D341Med (cell line): ENCODE measurements around the gene PRKAR1B.

ENCODE experiments used
- DNase-seq: peaks from one replicate; pipeline ENCODE4 v3.0.0; 2012; ENCODE audit warnings: low spot score

Gene PRKAR1B

DNA sequence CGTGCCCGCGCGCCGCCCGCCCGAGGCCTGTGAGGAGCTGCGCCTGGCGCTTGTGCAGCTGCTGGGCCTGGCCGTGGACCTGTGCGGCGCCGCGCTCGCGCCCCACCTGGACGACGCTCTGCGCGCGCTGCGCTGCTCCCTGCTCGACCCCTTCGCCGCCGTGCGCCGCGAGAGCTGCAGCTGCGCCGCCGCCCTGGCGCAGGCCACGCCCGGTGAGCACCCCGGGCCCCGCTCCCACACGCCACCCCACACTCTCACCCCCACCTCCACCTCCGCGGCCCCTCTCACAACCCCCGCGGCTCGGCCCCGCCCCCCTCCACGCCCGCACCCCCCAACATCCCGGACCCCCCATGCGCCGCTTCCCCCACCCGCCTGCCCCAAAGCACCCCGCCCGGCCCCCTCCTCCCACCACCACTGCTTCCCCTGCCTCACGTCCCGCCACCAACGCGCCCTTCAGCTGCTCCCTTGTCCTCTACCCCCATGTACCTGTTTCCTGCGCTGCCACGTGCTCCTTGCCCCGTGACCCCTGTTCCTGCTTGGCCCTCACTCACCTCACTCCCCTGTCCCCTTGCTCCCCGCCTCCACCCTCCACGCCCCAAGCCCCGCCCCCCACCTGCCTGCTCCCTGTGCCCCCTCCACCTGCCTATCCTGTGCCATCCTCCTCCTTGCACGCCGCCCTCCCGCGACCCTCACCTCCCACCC lies at the start of gene PRKAR1B:
Gene PRKAR1B, minus strand, starts transcription at position 178 of the 702 bp plus-strand sequence. CDS start 15,776 bp downstream, outside the sequence.
- peak; percentile 85 for DNase-seq

DNA sequence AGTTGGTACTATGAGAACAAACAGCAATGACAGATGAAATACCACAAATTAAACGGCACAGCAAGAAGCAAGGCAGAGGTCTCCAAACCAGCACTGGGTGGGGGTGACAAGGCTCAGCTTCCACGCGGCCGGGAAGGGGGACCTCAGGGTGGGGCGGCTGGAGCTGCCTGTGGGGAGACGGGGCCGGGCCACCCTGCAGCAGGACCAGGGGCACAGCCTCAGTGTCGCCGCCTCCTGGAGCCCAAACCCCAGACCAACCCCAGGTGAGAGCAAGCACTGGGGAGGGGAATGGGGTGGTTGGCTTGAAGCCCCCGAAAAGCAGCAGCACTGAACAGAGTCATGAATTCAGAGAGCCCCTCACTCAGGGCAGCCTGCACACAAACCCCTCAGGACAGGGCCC lies 49.3 kb upstream of the PRKAR1B start:
- peak; percentile 36 for DNase-seq

DNA sequence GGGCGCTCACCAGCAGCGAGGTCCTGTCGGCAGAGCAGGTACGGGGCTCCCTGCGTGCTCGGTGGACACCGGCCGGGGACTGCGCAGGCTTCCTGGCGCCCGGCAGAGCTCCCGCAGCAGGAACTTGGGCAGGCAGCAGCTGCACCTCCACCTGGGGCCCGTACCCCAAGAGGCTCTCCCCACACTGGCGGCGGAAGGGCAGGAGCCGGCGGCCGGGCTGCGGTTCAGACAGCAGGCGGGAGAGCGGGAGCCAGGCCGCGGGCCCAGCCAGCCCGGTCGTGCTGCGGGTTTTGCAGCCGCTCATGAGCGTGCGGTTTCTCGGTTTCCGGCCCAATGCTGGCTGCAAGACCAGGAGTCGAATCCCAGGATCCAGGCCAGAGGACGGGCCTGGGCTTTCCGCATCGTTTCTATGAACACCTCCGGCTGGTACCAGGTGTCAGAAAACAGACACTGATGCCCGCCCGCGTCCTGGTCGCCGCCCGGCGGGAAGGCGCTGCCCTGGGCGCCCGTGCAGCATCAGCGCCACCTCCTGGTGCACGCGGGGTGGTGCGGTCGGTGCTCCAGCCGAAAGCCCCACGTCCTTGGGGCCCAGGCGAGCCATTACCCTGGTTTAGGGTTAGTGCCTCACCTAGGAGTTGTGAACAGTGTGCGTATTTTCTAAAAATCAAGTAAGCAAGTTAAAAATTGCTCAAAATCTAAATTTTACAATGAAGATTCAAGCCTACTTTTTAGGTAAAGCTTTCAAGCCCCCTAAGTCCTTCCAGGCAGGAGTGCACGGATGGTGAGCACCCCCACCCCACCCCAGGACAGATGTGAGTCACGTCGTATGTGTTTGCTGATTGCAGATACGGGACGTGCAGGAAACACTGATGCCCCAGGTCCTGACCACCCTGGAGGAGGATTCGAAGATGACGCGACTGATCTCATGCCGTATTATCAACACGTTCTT lies 47.4 kb upstream of the PRKAR1B start:
- peak; percentile 94 for DNase-seq

GRCh38 chr7:773622-773915 lies 46.5 kb upstream of the PRKAR1B start:
- DNase-seq, result no peak

DNA sequence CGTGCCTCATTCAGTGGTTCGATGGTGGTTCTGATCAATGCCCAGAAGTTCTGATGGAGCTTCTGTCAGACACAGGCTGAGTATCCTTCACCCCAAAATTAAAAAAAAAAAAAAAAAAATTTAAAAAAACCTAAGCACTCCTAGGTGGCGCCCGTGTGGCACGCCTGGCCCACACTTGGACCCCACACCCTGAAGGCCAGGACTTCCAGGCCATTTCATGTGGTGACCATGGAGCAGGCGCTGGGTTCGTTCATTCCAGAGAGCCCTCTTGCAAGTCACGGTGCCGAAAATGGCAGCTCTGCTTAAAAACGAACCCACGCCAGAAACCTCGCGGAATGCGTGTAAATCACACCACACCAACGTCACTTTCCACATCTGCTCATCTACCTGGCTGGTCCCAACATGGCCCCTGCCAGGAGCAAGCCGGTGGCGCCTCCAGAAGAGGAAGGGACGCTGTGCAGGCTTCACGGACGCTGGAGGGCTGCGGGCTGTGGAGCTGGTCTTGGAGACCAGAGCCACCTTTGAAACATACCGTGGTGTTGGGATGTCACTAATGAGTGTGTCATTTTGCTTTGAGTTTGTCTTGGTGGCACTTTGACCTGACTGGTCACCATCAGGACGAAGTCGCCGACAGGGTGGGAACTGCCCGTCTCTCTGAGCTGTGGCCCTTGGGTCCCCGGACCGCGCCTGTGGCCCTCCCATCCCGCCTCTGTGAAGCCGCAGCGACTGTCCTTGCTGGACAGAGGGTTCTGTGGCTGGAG lies 46.0 kb upstream of the PRKAR1B start:
- DNase-seq, result no peak

- DNase-seq, result no peak
These were observed 45.3 kb upstream of the PRKAR1B start for GRCh38 chr7:772392-772791.

DNA sequence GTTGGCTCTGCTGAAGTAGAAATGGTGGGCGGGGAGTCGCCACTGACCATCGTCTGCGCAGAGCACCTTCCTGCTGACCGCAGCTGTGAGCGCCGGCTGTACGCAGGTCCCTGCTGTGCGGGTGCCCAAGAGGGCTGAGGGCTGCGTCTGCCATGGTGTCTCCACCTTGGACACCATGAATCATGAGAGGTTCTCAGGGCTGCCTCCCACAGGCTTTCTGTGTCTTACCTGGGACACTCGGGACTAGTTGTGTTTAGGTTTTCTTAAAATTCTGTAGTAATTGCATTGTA lies 44.9 kb upstream of the PRKAR1B start:
- no peak for DNase-seq

DNA sequence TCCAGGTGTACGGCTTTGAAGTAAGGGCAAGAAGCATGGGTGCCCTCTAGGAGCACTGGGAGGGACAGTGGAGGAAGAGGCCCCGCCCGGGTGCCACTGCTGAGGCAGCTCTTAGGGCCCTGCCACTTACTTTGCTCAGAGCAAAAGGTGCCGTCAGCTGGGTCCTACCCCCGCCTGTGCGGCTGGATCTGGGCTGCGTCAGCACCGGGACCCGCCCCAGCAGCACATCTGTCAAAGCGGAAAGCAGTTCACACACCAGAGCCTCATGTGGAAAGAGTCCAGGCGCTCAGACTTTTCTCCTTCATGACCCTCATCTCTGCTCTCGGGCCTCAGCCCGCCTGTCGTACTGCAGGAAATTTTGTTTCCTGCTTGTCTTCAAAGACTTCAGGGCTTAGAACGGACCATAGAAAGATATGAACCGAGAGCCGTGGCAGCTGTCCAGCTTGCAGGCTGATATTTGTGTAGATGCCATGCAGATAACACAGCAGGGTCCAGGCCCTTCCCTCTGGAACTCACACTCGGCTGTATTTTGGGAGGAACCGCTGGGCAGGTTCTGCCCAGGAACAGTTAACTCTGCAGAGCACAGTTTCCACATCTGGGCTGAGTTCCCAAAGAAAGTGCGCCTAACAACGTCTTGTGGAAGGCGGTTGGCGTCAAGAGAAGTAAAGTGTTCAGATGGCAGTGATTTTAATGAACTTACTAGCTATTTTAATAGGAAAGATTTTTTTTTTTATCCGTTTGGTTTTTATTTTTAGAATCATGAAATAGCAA lies 44.3 kb upstream of the PRKAR1B start:
- no peak for DNase-seq

GRCh38 chr7:770741-771166 lies 43.7 kb upstream of the PRKAR1B start:
- no peak for DNase-seq

DNA sequence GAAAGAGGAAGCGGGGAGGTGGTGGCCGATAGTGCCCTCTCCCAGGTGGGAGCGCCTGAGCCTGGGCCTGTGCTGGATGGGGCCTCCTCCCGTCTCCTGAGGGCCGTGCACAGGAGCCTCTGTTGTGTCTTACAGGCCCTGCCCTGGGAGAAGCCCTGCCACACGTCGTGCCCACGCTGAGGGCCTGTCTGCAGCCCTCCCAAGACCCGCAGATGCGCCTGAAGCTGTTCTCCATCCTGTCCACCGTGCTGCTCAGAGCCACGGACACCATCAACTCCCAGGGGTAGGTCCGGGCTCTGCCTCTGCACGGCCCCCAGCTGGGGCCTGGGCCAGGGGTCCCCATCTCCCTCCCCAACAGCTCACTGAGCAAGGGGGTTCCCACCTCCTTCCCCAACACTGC lies 43.3 kb upstream of the PRKAR1B start:
- no peak for DNase-seq

DNA sequence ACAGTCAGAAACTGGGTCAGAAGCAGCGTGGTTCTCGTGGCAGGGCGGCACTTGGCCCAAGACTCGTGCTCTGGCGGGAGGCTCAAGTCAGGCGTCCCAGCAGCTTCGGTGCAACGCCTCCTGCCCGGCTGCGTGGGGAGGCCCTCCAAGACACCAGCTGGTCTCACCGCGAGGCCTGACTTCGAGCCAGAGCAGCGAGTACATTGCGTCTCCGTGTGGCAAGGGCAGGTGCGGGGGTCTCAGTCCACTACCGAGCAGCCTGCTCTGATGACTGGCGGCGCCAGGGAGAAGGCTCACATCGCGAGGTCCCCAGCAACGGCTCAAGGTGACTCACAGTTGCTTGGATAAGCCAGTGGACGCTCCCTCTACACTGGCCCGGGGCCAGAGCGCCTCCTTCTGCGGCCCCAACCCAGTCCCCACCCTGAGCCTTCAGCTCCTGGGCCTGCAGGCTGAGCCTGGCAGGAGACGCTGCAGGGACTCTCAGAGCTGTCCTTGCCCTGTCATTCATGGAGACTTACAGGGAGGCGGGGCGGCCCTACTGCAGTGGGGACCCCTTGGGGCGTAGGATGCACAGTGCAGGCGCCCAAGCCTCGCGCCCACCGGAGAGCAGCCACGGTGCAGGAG lies 41.9 kb upstream of the PRKAR1B start:
- DNase-seq, result peak; percentile 69

DNA sequence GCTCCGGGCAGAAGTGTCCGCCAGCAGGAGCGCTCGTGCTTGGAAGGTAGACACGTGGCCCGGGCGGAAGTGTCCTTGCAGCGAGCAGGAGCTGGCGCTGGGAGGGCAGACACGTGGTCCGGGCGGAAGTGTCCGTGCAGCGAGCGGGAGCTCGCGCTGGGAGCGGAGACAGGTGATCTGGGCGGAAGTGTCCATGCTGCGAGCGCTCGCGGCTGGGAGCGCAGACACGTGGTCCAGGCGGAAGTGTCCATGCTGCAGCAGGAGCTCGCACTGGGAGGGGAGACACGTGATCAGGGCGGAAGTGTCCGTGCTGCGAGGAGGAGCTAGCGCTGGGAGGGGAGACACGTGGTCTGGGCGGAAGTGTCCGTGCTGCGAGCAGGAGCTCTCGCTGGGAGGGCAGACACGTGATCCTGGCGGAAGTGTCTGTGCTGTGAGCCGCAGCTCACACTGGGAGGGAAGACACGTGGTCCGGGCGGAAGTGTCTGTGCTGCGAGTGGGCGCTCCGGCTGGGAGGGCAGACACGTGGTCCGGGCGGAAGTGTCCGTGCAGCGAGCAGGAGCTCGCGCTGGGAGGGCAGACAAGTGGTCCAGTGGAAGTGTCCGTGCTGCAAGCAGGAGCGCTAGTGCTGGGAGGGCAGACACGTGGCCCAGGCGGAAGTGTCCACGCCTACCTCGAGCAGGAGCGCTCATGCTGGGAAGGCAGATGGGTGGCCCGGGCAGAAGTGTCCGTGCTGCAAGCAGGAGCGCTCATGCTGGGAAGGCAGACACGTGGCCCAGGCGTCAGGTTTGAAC lies 41.1 kb upstream of the PRKAR1B start:
- no peak for DNase-seq

- DNase-seq, result no peak
These were observed 40.5 kb upstream of the PRKAR1B start for GRCh38 chr7:767580-767940.

DNA sequence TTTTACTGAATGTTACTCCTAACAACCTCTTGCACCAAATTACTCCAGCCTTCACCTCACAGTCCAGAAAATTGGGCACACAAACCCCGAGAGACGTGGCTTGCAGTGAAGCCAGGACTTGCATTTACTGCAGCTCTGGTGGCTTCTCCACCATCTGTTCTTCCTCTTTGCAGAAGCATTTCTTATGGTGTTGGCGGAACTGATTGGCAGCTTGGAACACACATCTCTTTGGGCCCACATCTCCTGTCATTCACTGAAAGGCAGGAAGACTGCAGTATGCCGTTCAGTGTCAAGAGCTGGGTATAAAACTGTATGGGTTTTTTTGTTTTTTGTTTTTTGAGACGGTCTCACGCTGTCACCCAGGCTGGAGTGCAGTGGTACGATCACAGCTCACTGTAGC lies 38.3 kb upstream of the PRKAR1B start:
- no peak for DNase-seq

DNA sequence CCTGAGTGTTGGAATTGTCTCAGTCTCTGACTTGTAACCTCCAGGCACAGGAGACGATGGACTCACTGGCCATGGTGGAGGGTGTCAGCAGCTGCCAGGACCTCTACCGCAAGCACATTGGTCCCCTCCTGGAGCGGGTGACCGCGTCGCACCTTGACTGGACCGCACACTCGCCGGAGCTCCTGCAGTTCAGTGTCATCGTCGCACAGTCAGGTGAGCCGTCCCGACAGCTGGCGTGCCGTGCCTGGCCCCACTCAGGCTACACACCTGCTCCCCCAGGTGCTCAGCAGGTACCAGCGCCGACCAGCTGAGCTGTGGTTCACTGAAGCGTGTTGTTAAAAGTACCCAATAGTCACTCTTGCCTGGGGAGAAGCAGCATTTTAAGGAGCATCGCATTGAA lies 36.7 kb upstream of the PRKAR1B start:
- DNase-seq, result no peak

DNA sequence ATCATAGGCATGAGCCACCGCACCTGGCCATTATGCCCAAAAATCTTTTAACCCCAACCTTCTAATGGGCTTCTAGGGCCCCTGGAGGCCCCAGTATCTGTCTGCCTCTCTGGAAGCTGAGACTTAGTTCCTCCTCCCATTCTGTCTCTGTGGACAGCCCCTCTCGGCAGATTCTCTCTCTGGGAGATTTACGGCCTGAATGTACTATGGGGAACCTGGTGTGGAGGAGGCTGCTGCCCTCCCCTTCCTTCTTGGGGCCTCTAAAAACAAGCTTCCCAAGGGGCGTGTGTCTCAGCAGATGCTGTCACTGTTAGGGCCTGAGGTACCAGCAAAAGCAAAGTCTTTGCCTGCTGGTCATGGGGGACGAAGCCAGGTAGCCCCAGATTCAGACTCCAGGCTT lies 35.8 kb upstream of the PRKAR1B start:
- DNase-seq, result no peak

- no peak for DNase-seq
These were observed 34.5 kb upstream of the PRKAR1B start for GRCh38 chr7:761631-762030.

GRCh38 chr7:761101-761500 lies 34.0 kb upstream of the PRKAR1B start:
- DNase-seq, result no peak

GRCh38 chr7:760006-760405 lies 32.9 kb upstream of the PRKAR1B start:
- DNase-seq, result no peak

- DNase-seq, result no peak
These were observed 32.5 kb upstream of the PRKAR1B start for GRCh38 chr7:759569-759968.

GRCh38 chr7:757741-758163 lies 30.7 kb upstream of the PRKAR1B start:
- no peak for DNase-seq
